Subcutaneous abdominal adipose tissue (tissue), 5 donors: ENCODE measurements around the gene RNF187.

Experiments used
- H3K27ac ChIP-seq: one replicate; pipeline ENCODE4 v1.7.0; 2013; ENCODE audit warnings: low read depth, mild to moderate bottlenecking, inconsistent platforms, low read length, moderate library complexity
- H3K27me3 ChIP-seq, 5 donors: one replicate each; pipeline ENCODE4 v1.7.0; 2013; ENCODE audit warnings: low read length in 5 of 5, inconsistent platforms in 1 of 5; ENCODE audit not compliant: control insufficient read depth in 5 of 5, insufficient read depth in 4 of 5
- H3K36me3 ChIP-seq, 5 donors: one replicate each; pipeline ENCODE4 v1.7.0; 2013; ENCODE audit warnings: low read length in 5 of 5; ENCODE audit not compliant: control insufficient read depth in 5 of 5, insufficient read depth in 5 of 5
- H3K4me1 ChIP-seq, 5 donors: one replicate each; pipeline ENCODE4 v1.7.0; 2013; ENCODE audit warnings: low read length in 5 of 5, mild to moderate bottlenecking in 3 of 5, moderate library complexity in 1 of 5; ENCODE audit not compliant: control insufficient read depth in 5 of 5, insufficient read depth in 5 of 5
- H3K4me3 ChIP-seq, 5 donors: one replicate each; pipeline ENCODE4 v1.7.0; 2013; ENCODE audit warnings: low read length in 5 of 5, low read depth in 1 of 5
- H3K9ac ChIP-seq, 5 donors: one replicate each; pipeline ENCODE4 v1.7.0; 2013; ENCODE audit warnings: low read length in 5 of 5, mild to moderate bottlenecking in 4 of 5, moderate library complexity in 3 of 5
- H3K9me3 ChIP-seq, 5 donors: one replicate each; pipeline ENCODE4 v1.7.0; 2013; ENCODE audit warnings: low read length in 5 of 5; ENCODE audit not compliant: control insufficient read depth in 5 of 5
- donor health status: healthy.
- donor health status: healthy.
- donor health status: healthy.
- donor health status: healthy.
- donor health status: healthy.

The RNF187 gene

GRCh38 chr1:228507961-228508652 lies 20.9 kb downstream of the RNF187 start:
- H3K9ac ChIP-seq: no peak overlapping the region
- H3K4me3 ChIP-seq: no peak overlapping the region
- H3K9me3 ChIP-seq: no peaks in the 10 kb centered on the region
- H3K36me3 ChIP-seq: no peaks in the 10 kb centered on the region
- H3K4me1 ChIP-seq: no peaks in the 10 kb centered on the region
- H3K27ac ChIP-seq: no peak overlapping the region
- peaks cover 0 to 22% (median 6%) of the 10 kb centered on the region in 5 donors for H3K27me3 ChIP-seq

GRCh38 chr1:228508840-228509415 lies 21.7 kb downstream of the RNF187 start:
- H3K27me3 ChIP-seq: peaks cover 4 to 22% (median 13%) of the 10 kb centered on the region in 5 donors
- H3K4me3 ChIP-seq: no peak overlapping the region
- H3K27ac ChIP-seq: no peak overlapping the region
- H3K4me1 ChIP-seq: no peaks in the 10 kb centered on the region
- H3K9ac ChIP-seq: no peak overlapping the region
- no peaks in the 10 kb centered on the region for H3K9me3 ChIP-seq
- H3K36me3 ChIP-seq: no peaks in the 10 kb centered on the region

- no peak overlapping the region for H3K9ac ChIP-seq
- H3K36me3 ChIP-seq: no peaks in the 10 kb centered on the region
- H3K9me3 ChIP-seq: no peaks in the 10 kb centered on the region
- peaks cover 4 to 25% (median 16%) of the 10 kb centered on the region in 5 donors for H3K27me3 ChIP-seq
- H3K4me3 ChIP-seq: no peak overlapping the region
- no peaks in the 10 kb centered on the region for H3K4me1 ChIP-seq
- no peak overlapping the region for H3K27ac ChIP-seq
Observed at GRCh38 chr1:228510101-228510802, 23.1 kb downstream of the RNF187 start.

- Histone ChIP-seq H3K27me3 (peaks cover 4 to 25% (median 16%) of the 10 kb centered on the region in 5 donors), H3K36me3 (no peaks in the 10 kb centered on the region), H3K9ac (no peak overlapping the region), H3K4me3 (no peak overlapping the region), H3K27ac (no peak overlapping the region), H3K4me1 (no peaks in the 10 kb centered on the region), H3K9me3 (no peaks in the 10 kb centered on the region)
Observed at GRCh38 chr1:228510803-228511413, 23.7 kb downstream of the RNF187 start.

- H3K4me3 ChIP-seq: no peak overlapping the region
- H3K9me3 ChIP-seq: no peaks in the 10 kb centered on the region
- no peaks in the 10 kb centered on the region for H3K4me1 ChIP-seq
- peak overlapping the region in 1 of 5 donors; percentile 25 for H3K9ac ChIP-seq
- peaks cover 4 to 25% (median 16%) of the 10 kb centered on the region in 5 donors for H3K27me3 ChIP-seq
- H3K27ac ChIP-seq: no peak overlapping the region
- no peaks in the 10 kb centered on the region for H3K36me3 ChIP-seq
Observed at GRCh38 chr1:228511546-228512445, 24.6 kb downstream of the RNF187 start.

- no peak overlapping the region for H3K27ac ChIP-seq
- H3K27me3 ChIP-seq: peaks cover 4 to 25% (median 18%) of the 10 kb centered on the region in 5 donors
- H3K9me3 ChIP-seq: no peaks in the 10 kb centered on the region
Observed at GRCh38 chr1:228512781-228513198, 25.6 kb downstream of the RNF187 start.

GRCh38 chr1:228513236-228513900 lies 26.2 kb downstream of the RNF187 start:
- H3K9ac ChIP-seq: no peak overlapping the region
- H3K9me3 ChIP-seq: no peaks in the 10 kb centered on the region
- no peaks in the 10 kb centered on the region for H3K4me1 ChIP-seq
- H3K27ac ChIP-seq: no peak overlapping the region
- no peaks in the 10 kb centered on the region for H3K36me3 ChIP-seq
- H3K27me3 ChIP-seq: peaks cover 4 to 21% (median 15%) of the 10 kb centered on the region in 5 donors
- H3K4me3 ChIP-seq: no peak overlapping the region

More at GRCh38 chr1:228512781-228513198, 25.6 kb downstream of the RNF187 start:
- Histone ChIP-seq H3K4me1 (no peaks in the 10 kb centered on the region), H3K9ac (no peak overlapping the region), H3K36me3 (no peaks in the 10 kb centered on the region), H3K4me3 (no peak overlapping the region)

GRCh38 chr1:228514421-228514820 lies 27.2 kb downstream of the RNF187 start:
- no peak overlapping the region for H3K9ac ChIP-seq
- H3K27me3 ChIP-seq: peaks cover 4 to 21% (median 15%) of the 10 kb centered on the region in 5 donors
- no peak overlapping the region for H3K4me3 ChIP-seq
- no peaks in the 10 kb centered on the region for H3K36me3 ChIP-seq
- no peak overlapping the region for H3K27ac ChIP-seq
- no peaks in the 10 kb centered on the region for H3K4me1 ChIP-seq
- H3K9me3 ChIP-seq: no peaks in the 10 kb centered on the region

- H3K9ac ChIP-seq: no peak overlapping the region
- H3K27ac ChIP-seq: no peak overlapping the region
- peaks cover 4 to 21% (median 18%) of the 10 kb centered on the region in 5 donors for H3K27me3 ChIP-seq
Observed at GRCh38 chr1:228515200-228515834, 28.1 kb downstream of the RNF187 start.

More at GRCh38 chr1:228515200-228515834, 28.1 kb downstream of the RNF187 start:
- Histone ChIP-seq H3K4me1 (no peaks in the 10 kb centered on the region), H3K9me3 (no peaks in the 10 kb centered on the region), H3K36me3 (no peaks in the 10 kb centered on the region), H3K4me3 (no peak overlapping the region)
